Dermis microvascular lymphatic vessel endothelial cell (primary cell): ENCODE results near the gene MAP1LC3B. TPM values are rescaled to one million over a fixed set of nuclear protein-coding genes. Genes with fewer than 3 reads are reported as not detected.
"Not testable (repeated sequence)": the region's sequence is repeated elsewhere in the genome, so short reads cannot be mapped to it uniquely, and the experiment has no call there.

ENCODE experiments used
- DNase-seq, 2 donors: peaks; one replicate each; pipeline versions ENCODE4 v3.0.0 to v3.0.0-alpha.2; 2010; ENCODE audit warnings: low read depth in 2 of 2
- total RNA-seq: library from RNA; depleted of rRNA; stranded (reverse); fragments of >200 nt; gene quantifications from 2 replicates; pipeline ENCODE4 v1.2.1, GENCODE V29; 2014

The MAP1LC3B gene
- total RNA-seq, 1 donor from 2014 or later, result 20.9 TPM

DNA sequence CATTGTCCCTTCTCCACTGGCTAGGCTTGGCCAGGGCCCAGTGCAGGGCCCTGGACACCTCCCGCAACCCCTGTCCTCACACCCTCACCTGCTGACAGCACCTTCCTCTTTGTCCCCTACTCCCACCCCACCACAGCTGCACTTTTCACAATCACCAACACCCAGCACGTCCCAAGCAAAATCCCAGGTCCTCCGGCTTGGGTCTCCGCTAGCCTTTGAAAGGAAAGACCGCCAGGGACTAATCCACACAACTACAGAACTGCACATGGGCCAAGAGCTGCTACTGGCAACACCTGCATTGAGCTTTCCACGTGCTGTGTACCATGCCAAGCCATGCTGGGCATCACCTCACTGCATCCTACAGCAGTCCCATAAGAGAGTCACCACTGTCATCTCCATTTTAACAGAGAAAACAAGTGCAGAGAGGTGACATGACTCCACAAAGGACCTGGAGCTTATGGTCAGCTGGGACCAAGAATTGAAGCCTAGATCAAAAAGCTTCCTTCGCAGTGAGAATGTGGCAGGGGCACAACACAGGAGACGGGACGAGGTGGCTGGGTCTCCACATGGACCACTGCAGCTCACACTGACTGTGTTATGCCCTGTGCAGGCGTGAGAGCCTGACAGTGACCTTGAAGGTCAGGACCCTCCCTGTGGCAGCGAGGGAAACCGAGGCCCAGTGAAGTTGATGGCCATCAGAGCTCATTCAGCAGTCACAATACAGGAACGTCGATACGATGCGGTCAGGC is 31.1 kb upstream of the MAP1LC3B start:
- DNase-seq, result no peak

DNA sequence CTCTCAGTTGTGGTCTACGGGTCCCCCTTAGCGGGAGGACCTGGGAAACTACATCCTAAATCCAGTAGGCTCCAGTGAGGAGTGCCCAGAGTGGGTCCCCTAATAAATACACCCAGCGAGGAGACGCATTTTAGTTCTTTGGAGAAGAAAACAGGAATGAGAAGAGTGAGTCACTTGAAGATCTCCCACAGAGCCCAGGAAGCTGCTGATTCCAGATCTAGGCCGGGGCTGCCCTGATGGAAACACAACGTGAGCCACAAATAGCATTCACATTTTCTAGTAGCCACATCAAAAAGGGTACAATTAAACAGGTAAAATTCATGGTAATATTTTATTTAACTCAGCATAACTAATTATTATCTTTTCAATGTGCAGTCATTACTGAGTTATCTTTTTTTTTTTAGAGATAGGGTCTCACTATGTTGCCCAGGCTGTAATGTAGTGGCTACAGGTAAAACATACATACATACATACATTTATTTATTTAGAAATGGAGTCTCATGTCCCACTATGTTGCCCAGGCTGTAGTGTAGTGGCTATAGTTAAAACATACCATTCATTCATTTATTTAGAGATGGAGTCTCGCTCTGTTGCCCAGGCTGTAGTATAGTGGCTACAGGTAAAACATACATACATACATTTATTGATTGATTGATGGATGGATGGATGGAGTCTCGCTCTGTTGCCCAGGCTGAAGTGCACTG is 30.1 kb upstream of the MAP1LC3B start:
- no peak for DNase-seq

DNA sequence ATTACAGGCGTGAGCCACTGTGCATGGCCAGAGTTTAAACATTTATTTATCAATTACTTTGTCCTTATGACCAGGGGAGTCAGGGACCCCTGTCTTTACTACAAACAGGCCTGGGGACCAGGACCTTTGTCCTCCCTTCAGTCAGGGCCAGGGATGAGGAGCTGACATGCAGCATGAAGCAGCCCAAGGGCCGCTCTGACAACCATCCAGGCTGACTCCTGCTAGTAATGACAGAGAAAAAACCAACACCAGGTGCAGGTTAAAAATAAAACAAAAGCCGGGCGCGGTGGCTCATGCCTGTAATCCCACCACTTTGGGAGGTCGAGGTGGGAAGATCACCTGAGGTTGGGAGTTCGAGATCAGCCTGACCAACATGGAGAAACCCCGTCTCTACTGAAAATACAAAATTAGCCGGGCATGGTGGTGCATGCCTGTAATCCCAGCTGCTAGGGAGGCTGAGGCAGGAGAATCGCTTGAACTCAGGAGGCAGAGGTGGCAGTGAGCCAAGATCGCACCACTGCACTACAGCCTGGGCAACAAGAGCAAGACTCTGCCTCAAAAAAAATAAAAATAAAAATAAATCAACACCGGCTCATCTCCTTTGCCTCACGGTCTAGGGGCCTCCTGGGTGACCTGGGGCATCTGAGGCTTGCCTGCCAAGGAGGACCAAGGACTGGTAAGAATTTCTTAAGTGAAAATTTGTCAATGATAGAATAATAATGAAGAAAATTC is 29.1 kb upstream of the MAP1LC3B start:
- not testable (repeated sequence) for DNase-seq

DNA sequence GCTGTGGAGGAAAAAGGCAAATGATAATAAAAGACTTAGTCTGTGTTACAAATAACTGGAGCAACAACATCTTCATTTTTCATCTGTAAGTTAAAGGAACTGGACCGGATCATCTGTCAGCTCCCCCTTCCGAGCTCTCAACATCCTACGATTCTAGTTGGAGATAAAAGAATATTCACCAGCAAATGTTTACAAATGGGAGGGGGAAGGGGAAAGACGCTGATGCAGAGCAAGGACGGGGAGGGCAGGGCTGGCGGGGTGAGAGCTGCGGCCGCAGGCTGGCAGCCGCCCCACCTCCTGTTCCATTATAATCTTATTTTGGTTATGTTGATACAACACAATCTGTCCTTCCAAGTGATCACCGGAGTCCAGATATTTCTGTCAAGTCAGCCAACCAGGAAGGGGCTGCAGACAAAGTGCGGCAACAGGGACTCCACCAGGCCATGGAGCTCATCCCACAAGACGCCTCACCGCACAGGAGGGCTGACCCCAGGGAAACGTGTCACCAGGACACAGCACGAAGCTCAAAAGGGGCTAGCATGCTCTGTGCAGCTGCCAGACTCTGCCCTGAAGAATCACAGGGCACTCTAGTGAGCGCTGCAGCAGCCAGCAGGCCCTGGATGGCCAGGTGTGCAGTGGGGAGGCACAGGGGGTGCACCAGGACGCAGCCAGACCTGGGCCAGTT is 28.2 kb upstream of the MAP1LC3B start:
- peak in 1 of 2 donors; percentile 7 for DNase-seq

DNA sequence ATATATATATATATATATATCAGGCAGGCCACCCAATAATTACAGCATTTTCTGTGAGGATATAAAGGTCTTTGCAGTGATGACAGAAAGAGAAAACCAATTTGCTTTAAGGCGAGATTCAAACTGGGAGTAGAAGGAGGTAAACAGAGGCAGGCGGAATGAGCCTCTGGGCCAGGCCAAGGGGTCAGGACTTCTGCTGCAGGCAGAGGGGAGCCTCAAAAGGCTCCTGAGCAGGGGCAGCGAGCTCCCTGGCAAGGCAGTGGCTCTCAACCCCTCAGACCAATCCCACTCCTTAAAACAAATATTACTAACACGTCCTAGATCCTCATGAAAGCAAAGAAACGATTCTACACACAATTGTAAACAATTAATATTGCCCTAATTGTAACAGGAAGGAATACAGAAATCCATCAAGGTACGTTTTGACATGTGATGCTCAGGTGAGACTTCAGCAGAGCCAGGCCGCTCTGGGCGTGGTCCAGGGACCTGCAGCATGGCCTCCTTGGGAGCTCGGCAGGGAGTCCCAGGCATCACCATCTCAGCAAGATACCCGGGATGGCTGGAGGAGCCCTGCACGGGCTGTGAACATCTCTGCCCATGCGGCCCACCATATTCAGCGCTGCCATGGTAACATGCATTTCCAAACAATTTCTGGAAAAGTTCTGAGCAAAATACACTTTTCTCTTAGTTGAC is 27.0 kb upstream of the MAP1LC3B start:
- no peak for DNase-seq

DNA sequence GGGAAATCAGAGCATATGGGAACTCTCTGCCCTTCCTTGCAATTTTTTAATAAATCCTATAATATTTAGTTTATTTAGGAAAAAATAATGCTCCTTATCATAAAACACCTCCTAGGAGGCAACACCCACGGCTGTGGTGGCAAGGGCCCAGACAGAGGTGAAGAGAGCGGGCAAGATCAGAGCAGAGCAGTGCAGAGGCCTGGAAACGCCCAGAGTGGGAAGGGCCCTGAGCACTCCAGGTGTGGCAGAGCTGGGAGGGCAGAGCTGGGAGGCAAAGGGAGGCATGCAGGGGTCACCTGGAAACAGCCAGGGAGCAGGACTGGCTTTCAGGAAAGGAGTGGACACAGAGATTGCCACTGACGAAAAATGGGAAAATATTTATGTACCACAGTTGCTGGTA is 25.8 kb upstream of the MAP1LC3B start:
- no peak for DNase-seq

DNA sequence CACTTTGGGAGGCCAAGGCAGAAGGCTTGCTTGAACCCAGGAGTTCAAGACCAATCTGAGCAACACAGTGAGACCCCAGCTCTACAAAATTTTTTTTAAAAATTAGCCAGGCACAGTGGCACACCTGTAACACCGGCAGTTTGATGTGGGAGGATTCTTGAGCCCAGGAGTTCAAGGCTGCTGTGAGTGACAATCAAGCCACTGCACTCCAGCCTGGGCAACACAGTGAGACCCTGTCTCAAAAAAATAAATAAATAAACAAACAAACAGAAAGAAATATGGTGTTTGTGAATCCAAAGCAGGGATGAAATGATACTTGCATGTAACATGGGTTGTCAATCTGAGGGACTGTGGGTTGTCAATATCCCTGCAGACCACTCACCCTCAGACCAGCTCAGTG is 25.2 kb upstream of the MAP1LC3B start:
- DNase-seq, result no peak

DNA sequence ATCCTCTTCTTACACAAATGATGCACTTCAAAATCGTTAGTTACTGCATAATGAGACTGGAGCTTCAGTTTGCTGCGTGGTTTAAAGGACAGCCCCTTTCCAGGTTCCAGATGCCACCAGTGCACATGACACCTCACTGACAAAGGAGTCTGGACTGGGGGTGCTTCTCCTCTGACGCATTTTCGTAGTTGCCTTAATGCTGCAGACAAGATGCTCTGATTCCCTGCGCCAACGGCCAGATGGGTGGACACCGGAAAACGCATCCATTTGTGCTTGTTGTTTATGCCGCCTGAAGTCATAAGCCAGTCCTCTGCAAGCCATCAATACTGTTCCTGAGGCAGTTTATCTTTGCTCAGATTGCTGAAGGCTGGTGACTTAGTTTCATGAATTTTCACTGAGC is 24.6 kb upstream of the MAP1LC3B start:
- DNase-seq, result no peak

DNA sequence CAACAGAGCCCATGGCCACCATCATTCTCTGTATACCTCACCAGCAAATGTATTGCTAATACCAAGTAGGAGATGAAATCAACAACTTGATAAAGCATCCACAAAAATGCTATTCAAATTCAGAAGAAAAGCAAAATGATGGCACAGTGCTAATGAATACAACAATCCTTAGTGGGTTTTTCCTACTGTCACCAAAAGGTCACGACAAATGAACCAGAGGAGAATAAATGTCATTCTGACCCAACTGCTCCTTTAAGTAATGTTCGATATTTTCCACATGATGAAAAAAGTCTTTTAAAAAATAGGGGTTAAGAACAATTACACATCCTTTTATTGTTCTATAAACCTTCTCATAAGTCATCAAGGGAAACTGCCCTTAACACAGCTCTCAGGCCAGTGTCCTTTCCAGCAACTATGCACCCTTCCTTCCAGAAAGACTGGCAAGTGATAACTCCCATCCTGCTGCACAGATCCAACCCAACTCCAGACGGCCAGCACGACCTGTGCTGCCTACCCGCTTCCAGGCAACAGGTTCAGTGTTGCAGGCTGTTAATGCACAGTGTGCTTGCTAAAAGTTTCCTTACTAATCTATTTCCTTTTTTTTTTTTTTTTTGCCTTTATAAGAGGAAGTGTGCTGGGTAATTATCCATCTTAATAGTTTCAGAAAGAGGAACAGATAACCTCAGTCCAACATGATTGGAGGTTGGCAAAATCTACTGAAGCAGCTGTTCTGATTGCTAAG is 23.9 kb upstream of the MAP1LC3B start:
- DNase-seq, result peak in 1 of 2 donors; percentile 74

DNA sequence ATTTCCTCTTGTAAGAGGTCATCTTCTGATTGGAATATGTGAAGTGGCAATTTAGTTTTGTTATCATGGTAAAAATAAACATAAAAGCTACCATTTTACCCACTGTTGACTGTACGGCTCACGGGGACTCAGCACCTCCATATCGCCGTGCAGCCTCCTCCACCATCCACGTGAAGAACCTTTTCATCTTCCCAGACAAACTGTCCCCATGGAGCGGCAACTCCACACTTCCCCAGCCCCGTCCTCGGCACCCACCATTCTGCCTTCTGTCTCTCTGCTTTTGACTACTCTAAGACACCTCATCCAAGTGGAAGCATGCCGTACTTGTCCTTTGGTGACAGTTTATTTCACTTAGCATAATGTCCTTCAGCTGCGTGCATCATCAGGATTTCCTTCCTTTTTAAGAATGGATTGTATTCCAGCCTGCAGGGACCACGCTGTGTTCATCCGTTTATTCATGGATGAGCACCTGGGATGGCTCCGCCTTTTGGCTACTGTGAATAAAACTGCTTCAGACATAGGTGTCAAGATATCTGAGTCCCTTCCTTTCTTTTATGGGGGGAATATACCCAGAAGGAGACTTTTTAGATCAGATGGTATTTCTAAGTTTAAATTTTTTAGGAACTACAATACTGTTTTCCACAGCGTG is 22.9 kb upstream of the MAP1LC3B start:
- DNase-seq, result peak in 1 of 2 donors; percentile 47

DNA sequence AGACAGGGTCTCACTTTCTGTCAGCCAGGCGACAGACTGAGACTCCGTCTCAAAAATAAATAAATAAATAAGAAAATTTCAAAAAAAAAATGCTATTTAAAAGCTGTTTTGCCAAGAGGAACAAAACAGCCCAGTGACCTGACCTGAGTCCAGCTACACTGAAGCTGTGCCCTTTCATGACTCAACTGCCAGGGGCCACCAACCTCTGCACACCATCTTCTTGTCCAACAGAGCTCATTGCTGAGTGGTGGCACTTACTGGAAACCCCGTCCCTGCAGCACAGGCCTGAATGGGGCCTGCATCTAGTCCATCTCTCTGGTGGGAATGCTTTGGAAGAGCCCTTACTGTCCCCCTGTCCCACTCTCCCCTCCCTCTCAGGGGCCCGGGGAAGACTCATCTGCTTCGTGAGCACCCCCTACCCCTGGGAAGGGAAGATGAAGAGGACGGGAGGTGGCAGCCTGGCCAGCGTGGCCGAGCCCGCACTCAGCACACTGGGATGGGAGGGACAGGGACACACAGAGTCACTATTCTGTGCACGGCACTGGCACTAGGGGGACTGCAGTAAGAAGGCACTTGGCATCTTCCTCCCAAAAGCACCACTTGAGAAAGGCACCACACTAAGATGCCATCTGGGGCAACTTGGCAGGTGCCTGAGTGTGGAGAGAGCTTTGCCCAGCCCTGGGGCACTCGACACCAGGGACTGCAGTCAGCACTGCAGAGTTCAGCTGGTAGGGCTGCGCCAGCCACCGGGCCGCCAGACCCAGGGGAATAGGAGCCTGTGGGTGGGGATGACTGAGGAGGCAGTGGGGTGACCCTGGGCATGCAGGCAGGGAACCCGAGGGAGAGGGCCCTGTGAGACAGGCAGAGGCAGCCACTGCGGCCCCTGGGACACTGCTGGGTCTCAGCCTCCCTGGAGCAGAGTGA is 22.1 kb upstream of the MAP1LC3B start:
- DNase-seq, result no peak

DNA sequence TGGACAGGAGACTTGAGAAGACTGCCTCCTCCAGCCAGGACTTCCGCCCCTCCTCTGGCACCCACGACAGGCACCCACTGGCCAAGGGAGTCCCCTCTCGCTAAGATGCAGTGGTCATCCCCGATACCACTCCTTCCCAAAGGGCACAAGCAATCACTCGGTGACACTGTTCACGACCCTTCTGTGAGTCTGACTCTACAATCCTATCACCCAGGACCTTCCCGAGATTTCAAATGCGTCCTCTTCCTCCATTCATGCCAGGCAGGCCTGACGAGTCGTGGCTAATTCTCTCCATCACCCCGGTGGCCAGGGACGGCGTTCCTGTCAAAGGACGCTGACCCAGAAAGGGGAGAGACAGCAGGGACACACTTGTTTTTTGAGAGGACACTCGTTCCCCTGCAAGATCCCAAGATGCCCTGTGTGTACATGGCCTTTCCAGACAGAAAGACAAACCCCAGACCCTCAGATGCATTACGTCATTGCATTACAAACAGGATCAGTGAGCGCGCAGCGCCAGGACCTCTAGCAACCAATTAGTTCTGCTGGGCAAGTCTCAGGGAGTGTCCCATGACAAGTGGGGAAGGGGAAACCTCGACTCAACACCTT is 20.8 kb upstream of the MAP1LC3B start:
- DNase-seq, result no peak

DNA sequence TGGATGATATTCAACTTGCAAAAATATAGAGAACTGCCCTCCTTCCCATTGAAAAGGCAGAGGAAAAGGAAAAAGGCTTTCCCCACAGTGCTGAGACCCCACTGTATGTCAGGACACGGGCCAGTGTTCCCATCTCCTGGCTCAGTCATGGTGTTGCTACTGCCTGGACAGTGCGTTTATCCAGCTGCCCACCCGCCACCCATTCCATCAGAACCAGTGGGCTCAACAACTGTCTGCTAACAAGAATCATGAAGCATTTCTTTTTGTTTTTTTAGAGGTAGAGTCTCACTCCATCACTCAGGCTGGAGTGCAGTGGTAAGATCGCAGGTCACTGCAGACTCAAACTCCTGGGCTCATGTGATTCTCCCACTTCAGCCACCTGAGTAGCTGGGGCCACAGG is 19.8 kb upstream of the MAP1LC3B start:
- no peak for DNase-seq

DNA sequence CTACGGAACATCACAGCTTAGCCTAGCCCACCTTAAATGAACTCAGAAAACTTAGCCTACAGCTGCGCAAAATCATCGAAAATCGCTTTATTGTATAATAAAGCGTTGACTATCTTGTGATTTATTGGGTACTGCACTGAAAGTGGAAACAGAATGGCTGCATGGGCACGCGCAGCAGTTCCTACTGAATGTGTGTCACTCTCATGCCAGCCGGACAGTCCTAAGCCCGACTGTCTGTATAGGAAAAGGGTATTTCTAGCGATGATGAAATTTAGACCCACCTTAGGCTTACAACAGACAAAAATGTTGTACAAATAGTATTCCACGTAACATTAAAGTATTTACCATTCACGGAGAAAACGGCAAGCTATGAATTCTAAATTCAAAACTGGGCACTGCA is 17.8 kb upstream of the MAP1LC3B start:
- DNase-seq, result no peak

DNA sequence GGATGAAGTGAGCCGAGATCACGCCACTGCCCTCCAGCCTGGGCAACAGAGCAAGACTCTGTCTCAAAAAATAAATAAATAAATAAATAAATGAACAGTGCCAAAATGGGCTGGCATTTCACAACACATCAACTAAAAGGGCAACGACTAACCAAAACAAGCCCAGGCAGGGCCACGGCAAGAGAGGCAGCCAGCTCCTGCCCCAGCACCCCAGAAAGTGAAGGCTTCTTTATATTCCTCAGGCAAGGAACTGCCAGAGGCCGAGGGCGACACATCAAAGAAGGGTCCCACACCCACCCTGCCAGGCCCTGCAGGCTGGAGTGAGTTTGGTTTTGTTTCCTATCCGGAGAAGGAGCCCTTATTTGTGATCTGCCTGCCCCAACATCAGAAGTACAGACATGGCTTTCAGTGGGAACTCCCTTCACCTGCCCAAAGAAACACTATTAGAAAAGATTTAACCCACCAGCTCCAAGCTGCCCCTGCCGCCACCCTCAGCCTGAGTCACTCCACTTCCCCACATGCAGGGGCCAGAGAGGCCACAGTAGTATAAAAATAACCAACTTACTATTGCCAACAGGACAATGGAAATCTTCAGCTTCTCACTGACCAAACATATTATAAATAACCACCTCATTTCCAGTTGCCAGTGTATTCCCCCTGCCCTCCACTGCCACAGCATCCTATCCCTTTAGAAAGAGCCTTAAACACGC is 16.6 kb upstream of the MAP1LC3B start:
- peak; percentile 68 to 93 for DNase-seq

DNA sequence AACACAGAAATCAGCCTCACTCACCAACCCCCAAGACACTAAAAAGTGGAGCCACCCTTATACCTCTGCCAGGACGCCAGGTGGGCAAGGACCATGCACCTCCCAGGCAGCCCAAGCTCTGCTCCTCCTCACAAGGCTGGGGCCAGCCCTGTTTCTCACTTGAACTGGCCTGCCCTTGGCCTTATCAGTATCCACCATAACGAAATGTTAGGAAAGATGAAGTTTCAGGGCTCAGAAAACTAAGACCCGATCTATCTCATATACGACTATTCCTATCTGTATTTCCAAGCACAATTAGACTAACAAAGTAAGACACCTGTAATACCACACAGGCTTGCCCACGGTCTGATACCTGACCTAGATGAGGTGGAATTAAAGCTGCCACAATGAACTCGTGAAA is 15.5 kb upstream of the MAP1LC3B start:
- DNase-seq, result no peak

DNA sequence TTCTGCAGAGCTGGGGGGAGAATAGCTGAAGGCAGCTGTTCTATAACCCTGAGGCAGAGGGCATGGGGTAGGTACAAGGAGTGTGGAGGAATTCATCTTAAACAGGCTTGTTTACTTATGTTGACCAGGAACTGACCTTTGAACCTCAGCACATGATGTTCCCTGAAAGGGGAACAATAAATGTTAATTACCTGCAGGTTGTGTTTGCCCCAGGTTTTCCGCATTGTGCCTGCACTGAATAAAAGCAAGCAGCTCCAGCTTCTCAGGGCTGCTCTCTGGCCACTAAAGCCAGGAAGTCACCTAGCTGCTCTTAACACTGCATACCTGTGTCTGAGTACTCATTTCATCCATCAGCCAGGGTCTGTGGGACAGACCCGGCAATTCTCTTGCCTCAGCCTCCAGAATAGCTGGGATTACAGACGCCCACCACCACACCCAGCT is 12.8 kb upstream of the MAP1LC3B start:
- DNase-seq, result not testable (repeated sequence)

DNA sequence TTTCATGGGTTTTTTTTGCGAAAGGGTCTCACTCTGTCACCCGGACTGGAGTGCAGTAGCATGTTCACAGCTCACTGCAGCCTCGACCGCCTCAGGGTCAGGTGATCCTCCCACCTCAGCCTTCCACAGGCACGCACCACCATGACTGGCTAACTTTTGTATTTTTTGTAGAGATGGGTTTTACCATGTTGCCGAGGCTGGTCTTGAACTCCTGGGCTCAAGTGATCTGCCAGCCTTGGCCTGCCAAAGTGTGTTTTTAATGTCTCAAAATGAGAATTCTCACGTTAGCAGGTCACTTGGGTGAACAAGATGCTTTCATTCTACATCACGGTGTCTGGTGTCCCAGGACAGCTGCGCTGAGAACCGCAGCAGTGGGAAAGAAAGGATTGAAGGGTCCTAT is 11.7 kb upstream of the MAP1LC3B start:
- no peak for DNase-seq
